Measurements from ENCODE around the gene RGS1. TPM values are rescaled to one million over a fixed set of nuclear protein-coding genes. Genes with fewer than 3 reads are reported as not detected.

The RGS1 gene
- total and polyA plus RNA-seq, 3 donors from 2014 or later, result 3.9 to 69.5 (median 17.2) TPM

DNA sequence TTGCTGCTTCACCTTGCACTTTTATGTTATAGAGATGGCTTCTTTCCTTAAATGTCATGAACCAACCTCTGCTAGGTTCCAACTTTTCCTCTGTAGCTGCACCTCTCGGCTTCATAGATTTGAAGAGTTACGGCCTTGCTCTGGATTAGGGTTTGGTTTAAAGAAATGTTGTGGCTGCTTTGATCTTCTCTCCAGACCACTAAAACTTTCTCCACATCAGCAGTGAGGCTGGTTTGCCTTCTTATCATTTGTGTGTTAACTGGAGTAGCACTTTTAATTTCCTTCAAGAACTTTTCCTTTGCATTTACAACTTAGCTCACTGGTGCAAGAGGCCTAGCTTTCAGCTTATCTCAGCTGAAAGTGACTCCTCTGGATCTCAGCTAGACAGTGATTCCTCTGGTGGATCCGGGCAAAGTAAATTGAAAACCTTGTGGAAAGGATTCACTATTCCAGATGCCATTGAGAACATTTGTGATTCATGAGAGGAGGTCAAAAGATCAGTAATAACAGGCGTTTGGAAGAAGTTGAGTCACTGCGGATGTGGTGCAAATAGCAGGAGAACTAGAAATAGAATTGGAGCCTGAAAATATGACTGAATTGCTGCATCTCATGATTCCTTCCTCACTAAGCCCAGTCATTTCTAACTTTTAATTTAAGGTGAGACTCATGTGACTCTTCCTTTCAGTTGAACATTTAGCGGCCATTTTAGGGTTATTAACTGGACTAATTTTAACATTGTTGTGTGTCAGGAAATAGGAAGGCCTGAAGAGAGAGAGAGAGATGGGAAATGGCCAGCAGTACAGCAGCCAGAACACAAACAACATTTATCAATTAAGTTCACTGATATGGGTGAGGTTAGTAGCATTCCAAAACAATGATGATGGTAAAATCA lies 16.2 kb upstream of the RGS1 start:
- intact Hi-C loops (cut with DNase I; ENCODE audit: low total_unique reads), result no loop called here
- no peak for DNase-seq
- no peaks in the 10 kb centered on the region for H3K9me3 ChIP-seq
- TF ChIP-seq POLR2A (IDR thresholded peaks at IDR 0.05), result no peak
- TF ChIP-seq, protein P1, sequence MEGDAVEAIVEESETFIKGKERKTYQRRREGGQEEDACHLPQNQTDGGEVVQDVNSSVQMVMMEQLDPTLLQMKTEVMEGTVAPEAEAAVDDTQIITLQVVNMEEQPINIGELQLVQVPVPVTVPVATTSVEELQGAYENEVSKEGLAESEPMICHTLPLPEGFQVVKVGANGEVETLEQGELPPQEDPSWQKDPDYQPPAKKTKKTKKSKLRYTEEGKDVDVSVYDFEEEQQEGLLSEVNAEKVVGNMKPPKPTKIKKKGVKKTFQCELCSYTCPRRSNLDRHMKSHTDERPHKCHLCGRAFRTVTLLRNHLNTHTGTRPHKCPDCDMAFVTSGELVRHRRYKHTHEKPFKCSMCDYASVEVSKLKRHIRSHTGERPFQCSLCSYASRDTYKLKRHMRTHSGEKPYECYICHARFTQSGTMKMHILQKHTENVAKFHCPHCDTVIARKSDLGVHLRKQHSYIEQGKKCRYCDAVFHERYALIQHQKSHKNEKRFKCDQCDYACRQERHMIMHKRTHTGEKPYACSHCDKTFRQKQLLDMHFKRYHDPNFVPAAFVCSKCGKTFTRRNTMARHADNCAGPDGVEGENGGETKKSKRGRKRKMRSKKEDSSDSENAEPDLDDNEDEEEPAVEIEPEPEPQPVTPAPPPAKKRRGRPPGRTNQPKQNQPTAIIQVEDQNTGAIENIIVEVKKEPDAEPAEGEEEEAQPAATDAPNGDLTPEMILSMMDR (IDR thresholded peaks at IDR 0.05), result no peak
- H3K27ac ChIP-seq, result no peak overlapping the region
- H3K4me1 ChIP-seq, result no peaks in the 10 kb centered on the region
- H3K27me3 ChIP-seq, result no peaks in the 10 kb centered on the region
- no peak overlapping the region for H3K4me3 ChIP-seq
- WGBS, 2 donors, result 69 to 74% methylated on average over 6 of the region's 6 CpGs
- no peaks in the 10 kb centered on the region for H3K36me3 ChIP-seq (ENCODE audit: low read depth, missing control alignments)

DNA sequence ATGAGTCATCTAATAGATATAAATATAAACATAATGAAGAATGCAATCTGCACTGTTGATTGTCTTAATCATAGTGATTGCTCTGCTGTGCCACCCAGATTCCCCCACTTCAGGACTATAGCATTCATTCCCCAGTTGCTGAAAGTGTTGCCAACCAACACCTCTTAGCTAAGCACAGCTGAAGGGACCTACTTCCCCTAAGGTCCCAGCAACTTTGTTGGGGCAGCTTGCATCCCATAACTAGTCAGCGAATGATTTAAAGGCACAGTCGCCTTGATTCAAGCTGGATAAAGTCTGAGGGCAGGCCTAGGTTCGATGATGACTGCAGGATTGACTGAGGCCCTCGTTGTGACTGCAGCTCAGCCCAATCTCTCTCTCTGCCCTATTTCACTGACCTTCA lies 14.3 kb upstream of the RGS1 start:
- no peak for DNase-seq
- no peak overlapping the region for H3K4me3 ChIP-seq
- no peaks in the 10 kb centered on the region for H3K36me3 ChIP-seq (ENCODE audit: low read depth, missing control alignments)
- intact Hi-C loops (cut with DNase I; ENCODE audit: low total_unique reads), result no loop called here
- H3K9me3 ChIP-seq, result no peaks in the 10 kb centered on the region
- H3K4me1 ChIP-seq, result no peaks in the 10 kb centered on the region
- WGBS, 2 donors, result 90 to 92% methylated on average over 4 of the region's 4 CpGs
- H3K27ac ChIP-seq, result no peak overlapping the region
- H3K27me3 ChIP-seq, result no peaks in the 10 kb centered on the region
- TF ChIP-seq POLR2A (IDR thresholded peaks at IDR 0.05), result no peak
- TF ChIP-seq, protein P1 (IDR thresholded peaks at IDR 0.05), result no peak

DNA sequence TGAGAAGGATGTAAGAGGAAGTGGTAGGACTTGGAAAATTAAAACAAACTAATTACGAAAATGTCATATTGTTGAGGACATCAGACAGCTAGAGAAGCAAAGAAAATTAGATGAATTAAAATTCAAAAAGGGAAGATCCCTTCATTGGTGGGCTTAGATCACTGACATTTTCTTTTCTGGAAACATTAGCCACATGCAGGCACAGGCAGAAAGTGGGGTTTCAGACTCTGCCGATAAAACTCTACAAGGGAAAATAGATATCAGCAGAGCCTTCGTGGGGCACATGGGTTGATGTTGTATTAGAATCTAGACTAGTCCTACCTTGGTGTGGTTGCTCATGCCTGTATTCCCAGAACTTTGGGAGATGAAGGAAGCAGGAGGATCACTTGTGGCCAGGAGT lies 12.4 kb upstream of the RGS1 start:
- WGBS, 2 donors, result 95 to 96% methylated on average over 3 of the region's 3 CpGs
- intact Hi-C loops (cut with DNase I; ENCODE audit: low total_unique reads), result no loop called here
- Histone ChIP-seq H3K9me3 (no peaks in the 10 kb centered on the region), H3K4me1 (no peaks in the 10 kb centered on the region), H3K27ac (no peak overlapping the region), H3K4me3 (no peak overlapping the region), H3K36me3 (ENCODE audit: low read depth, missing control alignments) (no peaks in the 10 kb centered on the region), H3K27me3 (no peaks in the 10 kb centered on the region)
- DNase-seq, result no peak
- no peak for TF ChIP-seq POLR2A (IDR thresholded peaks at IDR 0.05)
- TF ChIP-seq, protein P1 (IDR thresholded peaks at IDR 0.05), result no peak

DNA sequence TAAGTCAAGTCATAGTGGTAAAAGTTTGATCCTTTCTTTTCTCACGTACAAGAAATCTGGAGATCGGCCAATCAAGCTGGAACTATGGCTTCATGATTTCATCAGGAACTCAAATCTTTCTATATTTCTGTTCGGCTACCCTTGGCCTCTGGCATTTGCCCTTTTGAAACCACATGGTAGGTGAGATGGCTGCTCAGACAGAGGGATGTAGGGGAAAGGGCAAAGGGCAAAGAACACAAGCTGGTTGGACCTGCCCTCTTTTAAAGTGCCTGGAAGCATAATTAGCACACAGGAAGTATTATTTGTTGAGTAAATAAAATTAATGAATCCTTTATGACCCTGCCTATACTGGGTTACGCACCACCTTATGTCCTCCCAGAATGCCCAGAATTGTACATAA lies 11.5 kb upstream of the RGS1 start:
- no peak for TF ChIP-seq POLR2A (IDR thresholded peaks at IDR 0.05)
- TF ChIP-seq, protein P1 (IDR thresholded peaks at IDR 0.05), result no peak
- Histone ChIP-seq H3K27ac (no peak overlapping the region), H3K4me3 (no peak overlapping the region), H3K27me3 (no peaks in the 10 kb centered on the region), H3K4me1 (no peaks in the 10 kb centered on the region), H3K9me3 (no peaks in the 10 kb centered on the region), H3K36me3 (ENCODE audit: low read depth, missing control alignments) (no peaks in the 10 kb centered on the region)
- WGBS, 2 donors, result 85 to 88% methylated on average over 4 of the region's 4 CpGs
- DNase-seq, result no peak
- intact Hi-C loops (cut with DNase I; ENCODE audit: low total_unique reads), result no loop called here

DNA sequence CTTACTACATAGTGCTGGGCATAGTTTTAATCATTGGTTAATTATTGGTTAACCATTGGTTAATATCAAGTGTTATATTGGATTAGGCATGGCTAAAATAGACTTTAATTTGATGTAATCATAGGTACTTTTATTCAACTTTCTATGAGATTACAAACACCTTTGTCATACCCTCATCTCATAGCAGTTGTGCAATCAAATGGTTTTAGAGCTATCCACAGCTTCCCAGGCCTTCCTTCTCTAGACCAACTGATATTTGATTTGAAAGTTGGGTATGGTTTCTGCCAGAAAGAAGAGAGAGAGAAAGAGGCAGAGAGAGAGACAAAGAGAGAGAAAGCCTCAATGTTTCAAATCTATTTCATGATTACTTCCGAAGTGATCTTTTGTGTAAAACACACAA lies 9.6 kb upstream of the RGS1 start:
- Histone ChIP-seq H3K36me3 (ENCODE audit: low read depth, missing control alignments) (no peaks in the 10 kb centered on the region), H3K9me3 (no peaks in the 10 kb centered on the region), H3K4me1 (no peaks in the 10 kb centered on the region), H3K27ac (no peak overlapping the region), H3K27me3 (no peaks in the 10 kb centered on the region), H3K4me3 (no peak overlapping the region)
- no peak for DNase-seq
- TF ChIP-seq POLR2A (IDR thresholded peaks at IDR 0.05), result no peak
- TF ChIP-seq, protein P1 (IDR thresholded peaks at IDR 0.05), result no peak
- WGBS, 2 donors, result 85 to 100% methylated on average over 1 of the region's 1 CpG
- intact Hi-C loops (cut with DNase I; ENCODE audit: low total_unique reads), result no loop called here
